COR-L47 (cell line): Measurements from ENCODE around the gene PKDREJ.
"Not testable (repeated sequence)": the region's sequence is repeated elsewhere in the genome, so short reads cannot be mapped to it uniquely, and the experiment has no call there.

ENCODE experiments used
- DNase-seq: peaks from one replicate; lab custom pipeline; 2025; lab: John Stamatoyannopoulos, UW

The PKDREJ gene, protein sequence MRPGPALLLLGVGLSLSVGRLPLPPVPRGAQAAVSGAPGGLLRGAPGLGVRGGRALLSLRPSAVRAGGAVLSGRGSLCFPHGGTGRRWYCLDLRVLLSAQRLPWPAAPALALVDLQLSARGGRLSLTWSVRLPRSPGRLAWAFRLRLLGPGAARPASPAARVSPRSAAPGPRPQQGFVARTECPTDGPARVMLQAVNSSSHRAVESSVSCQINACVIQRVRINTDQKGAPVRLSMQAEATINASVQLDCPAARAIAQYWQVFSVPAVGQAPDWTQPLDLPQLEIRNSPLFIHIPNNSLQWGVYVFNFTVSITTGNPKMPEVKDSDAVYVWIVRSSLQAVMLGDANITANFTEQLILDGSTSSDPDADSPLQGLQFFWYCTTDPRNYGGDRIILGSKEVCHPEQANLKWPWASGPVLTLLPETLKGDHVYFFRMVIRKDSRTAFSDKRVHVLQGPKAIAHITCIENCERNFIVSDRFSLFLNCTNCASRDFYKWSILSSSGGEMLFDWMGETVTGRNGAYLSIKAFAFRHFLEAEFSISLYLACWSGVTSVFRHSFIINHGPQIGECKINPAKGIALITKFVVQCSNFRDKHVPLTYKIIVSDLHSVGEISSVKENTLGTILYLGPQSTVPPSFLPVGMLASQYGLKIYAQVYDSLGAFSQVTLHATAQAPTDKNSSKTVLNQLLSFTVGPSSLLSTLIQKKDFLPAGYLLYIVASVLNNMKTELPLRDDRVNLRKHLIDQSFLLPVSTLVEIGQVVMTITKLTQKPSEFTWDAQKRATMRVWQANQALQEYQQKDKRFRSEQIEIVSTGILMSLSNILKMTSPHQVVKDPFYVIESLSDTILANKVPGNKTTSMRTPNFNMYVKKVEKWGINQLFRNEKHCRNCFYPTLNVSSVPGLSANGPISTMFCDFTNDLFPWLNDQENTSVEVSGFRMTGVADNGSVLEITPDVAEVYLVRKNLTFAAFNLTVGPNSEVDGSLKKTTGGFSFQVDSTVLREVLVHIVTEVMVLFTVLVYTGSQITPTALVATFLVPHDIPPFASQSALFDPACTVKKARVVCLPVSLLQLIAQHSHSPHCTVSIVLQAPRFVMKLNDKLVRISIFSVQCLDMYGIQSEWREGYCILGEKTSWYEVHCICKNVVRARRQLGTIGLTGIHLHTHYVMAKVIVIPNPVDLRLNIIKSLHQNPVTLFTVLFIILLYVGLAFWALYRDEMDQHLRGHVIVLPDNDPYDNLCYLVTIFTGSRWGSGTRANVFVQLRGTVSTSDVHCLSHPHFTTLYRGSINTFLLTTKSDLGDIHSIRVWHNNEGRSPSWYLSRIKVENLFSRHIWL (N-terminal part only)

DNA sequence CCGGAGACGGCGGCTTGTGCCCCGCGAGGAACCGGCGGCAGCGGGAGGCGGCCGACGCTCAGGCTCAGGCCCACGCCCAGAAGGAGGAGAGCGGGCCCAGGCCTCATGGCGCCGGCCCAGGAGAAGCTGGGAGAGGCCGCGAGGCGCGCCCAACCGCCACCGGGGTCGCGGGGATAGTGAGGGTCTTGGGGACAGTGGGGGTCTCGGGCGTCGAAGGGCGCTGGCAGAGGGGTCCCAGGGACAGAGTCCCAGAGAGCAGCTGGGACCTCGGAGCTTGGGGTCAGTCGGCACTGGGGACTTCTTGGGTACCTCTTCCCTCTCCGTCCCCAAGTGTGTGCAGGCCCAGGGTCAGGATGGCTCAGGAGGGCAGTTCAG is at the start of gene PKDREJ:
Gene PKDREJ, minus strand, starts transcription at position 128 of the 375 bp plus-strand sequence. Its CDS starts 21 bp downstream, at position 107.
- no peak for DNase-seq

DNA sequence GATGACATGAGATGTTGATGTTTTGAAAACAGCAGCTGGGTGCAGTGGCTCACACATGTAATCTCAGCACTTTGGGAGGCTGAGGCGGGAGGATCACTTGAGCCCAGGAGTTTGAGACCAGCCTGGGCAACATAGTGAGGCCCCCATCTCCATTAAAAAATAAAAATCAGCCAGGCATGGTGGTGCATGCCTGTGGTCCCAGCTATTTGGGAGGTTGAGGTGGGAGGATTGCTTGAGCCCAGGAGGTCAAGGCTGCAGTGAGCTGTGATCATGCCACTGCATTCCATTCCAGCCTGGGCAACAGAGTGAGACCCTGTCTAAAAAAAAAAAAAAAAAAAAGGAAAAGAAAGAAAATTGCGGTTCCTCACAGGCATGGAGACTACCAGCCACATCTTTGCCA is 49.7 kb upstream of the PKDREJ start:
- not testable (repeated sequence) for DNase-seq

GRCh38 chr22:46312056-46312455 is 48.9 kb upstream of the PKDREJ start:
- no peak for DNase-seq

- DNase-seq: no peak
Measured at GRCh38 chr22:46309526-46310085, 46.5 kb upstream of the PKDREJ start.

DNA sequence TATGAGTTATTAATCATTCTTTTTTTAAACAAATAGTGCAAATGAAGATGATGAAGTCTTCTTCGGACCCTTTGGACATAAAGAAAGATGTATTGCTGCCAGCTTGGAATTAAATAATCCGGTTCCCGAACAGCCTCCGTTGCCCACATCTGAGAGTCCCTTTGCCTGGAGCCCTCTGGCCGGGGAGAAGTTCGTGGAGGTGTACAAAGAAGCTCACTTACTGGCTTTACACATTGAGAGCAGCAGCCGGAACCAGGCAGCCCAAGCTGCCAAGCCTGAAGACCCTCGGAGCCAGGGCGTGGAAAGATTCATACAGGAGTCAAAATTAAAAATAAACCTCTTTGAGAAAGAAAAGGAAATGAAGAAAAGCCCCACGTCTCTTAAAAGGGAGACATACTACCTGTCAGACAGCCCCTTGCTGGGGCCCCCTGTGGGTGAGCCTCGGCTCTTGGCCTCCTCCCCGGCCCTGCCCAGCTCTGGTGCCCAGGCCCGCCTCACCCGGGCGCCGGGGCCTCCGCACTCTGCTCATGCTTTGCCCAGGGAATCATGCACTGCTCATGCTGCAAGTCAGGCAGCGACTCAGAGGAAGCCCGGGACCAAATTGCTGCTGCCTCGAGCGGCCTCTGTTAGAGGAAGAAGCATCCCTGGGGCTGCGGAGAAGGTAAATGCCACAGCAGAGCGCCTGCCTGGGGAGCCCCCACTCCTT is 45.3 kb upstream of the PKDREJ start:
- DNase-seq: no peak

DNA sequence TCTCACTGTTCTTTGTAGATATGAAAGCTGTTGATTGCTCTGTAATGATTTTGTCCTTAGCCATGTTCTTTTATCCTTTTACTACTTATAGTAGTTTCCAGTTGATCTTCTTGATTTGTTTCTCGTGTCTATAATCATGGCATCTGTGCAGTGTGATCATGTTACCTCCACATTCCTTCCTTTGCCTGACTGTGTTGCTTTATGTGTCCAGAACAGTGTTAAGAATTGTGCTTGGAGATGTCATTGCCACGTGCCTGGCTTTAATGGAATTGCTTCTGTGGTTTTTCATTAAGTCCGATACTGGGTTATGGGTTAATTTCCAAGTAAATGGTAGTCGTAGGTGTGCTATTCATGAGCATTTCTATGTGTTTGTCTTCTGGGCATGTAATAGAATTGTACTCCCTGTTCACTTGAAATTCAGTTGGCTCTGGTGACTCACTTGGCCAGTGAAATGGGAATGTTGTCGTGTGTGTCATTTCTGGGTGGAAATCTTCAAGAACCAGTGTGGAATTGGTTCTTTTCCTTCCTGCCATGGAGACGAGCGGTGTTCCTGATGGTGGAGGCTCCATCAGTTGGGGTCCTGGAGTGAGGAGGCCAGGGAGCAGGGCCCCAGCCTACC is 40.3 kb upstream of the PKDREJ start:
- no peak for DNase-seq

DNA sequence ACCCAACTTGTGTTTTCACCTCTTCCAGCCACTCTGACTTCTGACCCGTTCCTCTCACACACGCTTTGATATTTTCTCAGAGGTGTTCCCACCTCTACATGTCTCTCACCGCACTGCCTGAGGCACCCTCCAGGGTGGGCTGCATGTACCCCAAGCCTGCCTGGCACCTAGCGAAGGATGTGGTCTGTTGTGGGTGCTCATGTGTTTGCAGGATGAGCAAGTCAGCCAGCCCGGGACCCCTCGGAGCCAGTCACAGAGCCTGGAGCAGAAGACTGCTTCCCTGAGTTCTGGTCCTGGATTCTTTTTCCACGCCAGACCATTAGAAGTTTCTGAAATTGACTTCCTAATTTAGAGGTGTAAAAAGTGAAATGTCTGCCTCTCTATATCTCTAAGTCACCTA is 37.3 kb upstream of the PKDREJ start:
- no peak for DNase-seq

GRCh38 chr22:46299101-46299500 is 36.0 kb upstream of the PKDREJ start:
- no peak for DNase-seq

DNA sequence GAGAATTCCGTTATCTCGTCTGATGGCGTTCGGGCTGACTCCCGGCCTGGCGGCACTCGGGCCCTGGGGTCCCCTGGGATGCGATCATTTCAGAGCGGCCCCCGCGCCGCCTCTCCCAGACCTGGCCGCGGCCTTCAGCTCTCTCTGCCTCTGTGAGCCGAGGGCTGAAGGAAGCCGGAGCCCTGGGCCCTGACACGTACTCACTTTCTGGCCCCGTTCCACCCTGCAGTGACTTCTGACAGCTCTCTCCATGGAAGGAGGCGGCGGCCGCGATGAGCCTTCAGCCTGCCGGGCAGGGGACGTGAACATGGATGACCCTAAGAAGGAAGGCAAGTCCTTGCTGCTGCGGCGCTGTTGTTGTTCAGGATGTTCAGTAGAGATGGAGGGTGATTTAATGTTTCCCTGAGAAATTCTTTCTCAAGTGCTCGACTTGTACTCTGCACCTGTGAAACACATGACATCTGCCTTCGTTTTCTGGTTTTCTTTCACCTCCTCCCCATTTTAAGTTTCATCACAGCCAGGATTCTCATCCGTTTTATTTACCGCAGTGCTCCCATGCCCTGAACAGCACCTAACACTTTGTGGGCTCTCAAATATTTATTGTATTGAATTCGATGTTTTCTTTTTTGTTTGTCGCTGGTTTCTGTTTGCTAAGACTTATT is 34.1 kb upstream of the PKDREJ start:
- DNase-seq: peak; percentile 13

GRCh38 chr22:46296257-46297150 is 33.4 kb upstream of the PKDREJ start, which contains the start of gene GTSE1:
Gene GTSE1 (plus strand): TSS chr22:46296870. CDS start chr22:46297401, 531 bp downstream.
- peak; percentile 98 for DNase-seq

DNA sequence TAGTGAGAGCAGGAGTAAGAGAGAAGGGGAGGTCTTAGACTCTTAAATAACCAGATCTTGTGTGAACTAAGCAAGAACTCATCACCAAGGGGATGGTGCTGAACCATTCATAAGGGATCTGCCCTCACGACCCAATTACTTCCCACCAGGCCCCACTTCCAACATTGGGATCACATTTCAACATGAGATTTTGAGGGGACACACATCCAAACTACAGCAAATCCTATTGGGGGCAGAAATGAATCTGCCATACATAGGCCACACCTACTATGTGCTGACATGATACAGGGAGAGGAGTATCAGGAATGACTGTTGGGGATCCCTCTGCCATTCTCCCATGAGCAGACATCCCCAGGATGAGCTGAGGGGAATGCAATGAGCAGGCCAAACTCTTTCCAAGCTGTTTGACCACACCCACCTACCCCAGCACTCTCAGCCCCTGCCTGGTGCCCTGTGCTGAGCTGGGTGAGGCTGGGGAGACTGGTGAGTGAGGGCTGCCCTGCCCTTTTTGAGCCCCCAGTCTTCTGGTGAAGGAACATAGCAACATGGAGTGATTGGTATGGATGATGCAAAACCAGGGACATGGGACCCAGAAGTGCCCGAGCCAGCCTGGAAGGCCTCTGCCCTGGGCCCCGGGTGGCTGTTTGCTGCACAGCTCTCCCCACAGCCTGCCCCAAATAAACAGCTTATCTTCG is 32.3 kb upstream of the PKDREJ start:
- no peak for DNase-seq

DNA sequence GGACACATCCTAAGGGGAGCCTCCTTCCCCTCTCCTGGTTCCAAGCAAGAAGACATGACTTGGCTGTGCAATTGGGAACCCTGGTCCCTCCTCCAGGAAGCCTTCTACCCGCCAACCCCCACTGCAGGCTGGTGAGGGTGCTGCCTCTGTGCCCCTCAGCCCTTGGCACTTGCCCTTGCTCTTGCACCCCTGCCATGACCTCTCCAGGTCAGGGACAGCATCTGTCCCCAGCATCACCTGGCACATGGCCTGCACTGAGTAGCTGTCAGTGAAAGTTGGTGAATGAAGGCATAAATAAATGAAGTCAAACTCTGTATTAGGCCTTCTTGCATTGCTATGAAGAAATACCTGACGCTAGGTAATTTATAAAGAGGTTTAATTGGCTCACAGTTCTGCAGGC is 31.6 kb upstream of the PKDREJ start:
- no peak for DNase-seq

DNA sequence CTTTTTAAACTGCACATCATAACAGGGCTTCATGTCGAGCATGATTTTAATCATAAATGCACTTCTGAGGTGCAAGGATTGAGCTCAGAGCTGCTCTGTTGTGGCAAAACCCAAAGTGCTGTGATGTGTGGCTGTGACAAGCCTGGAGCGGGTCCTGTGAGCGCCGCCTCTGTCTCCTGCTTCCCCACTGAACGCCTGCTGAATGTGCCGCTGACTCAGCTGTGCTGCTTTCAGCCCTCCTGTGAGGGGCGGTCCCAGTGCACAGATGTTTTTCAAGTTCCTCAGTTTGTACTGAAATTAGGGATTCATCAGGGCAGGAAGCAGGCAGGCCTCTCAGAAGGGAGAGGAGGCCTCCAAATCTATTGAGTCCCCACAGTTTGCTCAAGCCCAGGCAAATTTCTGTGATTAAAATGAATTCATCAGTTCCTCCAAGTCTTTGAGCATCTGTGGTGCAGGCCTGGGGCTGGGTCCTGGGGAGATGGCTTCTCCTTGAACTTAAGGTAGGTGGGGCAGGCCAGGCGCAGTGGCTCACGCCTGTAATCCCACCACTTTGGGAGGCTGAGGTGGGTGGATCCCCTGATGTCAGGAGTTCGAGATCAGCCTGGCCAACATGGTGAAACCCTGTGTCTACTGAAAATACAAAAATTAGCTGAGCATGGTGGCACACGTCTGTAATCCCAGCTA is 30.6 kb upstream of the PKDREJ start:
- no peak for DNase-seq

DNA sequence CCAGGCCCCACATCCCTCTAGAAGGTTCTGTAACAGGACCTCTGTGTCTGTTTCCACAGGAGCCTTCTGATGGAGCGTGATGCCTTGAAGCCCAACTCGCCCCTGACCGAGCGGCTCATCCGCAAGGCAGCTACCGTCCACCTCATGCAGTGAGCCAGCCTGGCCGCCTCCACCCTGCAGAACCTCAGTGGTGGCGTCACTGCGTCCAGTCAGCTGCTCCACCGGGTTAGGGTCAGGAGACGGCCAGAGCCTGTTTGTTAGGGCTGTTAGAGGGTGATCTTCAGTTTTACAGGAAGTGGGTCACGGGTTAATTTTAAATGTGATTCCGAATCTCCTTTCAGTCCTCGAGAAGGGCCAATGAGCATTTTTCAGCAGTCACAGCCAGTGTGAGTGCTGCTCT is 29.6 kb upstream of the PKDREJ start:
- no peak for DNase-seq

- DNase-seq: no peak
Measured at GRCh38 chr22:46292173-46292572, 29.0 kb upstream of the PKDREJ start.

- peak; percentile 67 for DNase-seq
Measured at GRCh38 chr22:46290843-46291785, 28.0 kb upstream of the PKDREJ start.
